Activated CD4-positive, alpha-beta T cell treated with anti-CD3 and anti-CD28 coated beads for 4 hours (primary cell): Measurements from ENCODE around the gene ST6GALNAC2.
"Not testable (repeated sequence)": the region's sequence is repeated elsewhere in the genome, so short reads cannot be mapped to it uniquely, and the experiment has no call there.

ENCODE experiments used
- DNase-seq, 2 donors: peaks; one replicate each; pipeline ENCODE4 v3.0.0-alpha.2; 2020

Gene ST6GALNAC2

GRCh38 chr17:76538941-76539570 lies 46.6 kb downstream of the ST6GALNAC2 start:
- DNase-seq, result no peak

GRCh38 chr17:76538281-76538931 lies 47.3 kb downstream of the ST6GALNAC2 start:
- DNase-seq, result no peak

GRCh38 chr17:76537578-76538280 lies 47.9 kb downstream of the ST6GALNAC2 start, which contains the start of gene CYGB:
CYGB (minus strand) TSS chr17:76537709; CDS start chr17:76537542, 167 bp downstream.
- no peak for DNase-seq

GRCh38 chr17:76537288-76537577 lies 48.4 kb downstream of the ST6GALNAC2 start:
- no peak for DNase-seq

- DNase-seq, result no peak
Measured at GRCh38 chr17:76536511-76537287, 49.0 kb downstream of the ST6GALNAC2 start.

- DNase-seq, result no peak
Measured at GRCh38 chr17:76535788-76536510, 49.7 kb downstream of the ST6GALNAC2 start.

- DNase-seq, result no peak
Measured at GRCh38 chr17:76534831-76535732, 50.6 kb downstream of the ST6GALNAC2 start.

- DNase-seq, result not testable (repeated sequence)
Measured at GRCh38 chr17:76533640-76534359, 51.9 kb downstream of the ST6GALNAC2 start.

- DNase-seq, result no peak
Measured at GRCh38 chr17:76532072-76532651, 53.5 kb downstream of the ST6GALNAC2 start.

- DNase-seq, result no peak
Measured at GRCh38 chr17:76531486-76532038, 54.1 kb downstream of the ST6GALNAC2 start.

- no peak for DNase-seq
Measured at GRCh38 chr17:76530811-76531485, 54.7 kb downstream of the ST6GALNAC2 start.

- no peak for DNase-seq
Measured at GRCh38 chr17:76530095-76530723, 55.5 kb downstream of the ST6GALNAC2 start.

GRCh38 chr17:76529224-76530094 lies 56.2 kb downstream of the ST6GALNAC2 start:
- DNase-seq, result no peak

GRCh38 chr17:76528528-76529223 lies 57.0 kb downstream of the ST6GALNAC2 start:
- no peak for DNase-seq

GRCh38 chr17:76528156-76528527 lies 57.5 kb downstream of the ST6GALNAC2 start:
- no peak for DNase-seq

GRCh38 chr17:76527430-76528111 lies 58.1 kb downstream of the ST6GALNAC2 start:
- peak; percentile 30 to 45 for DNase-seq

GRCh38 chr17:76527016-76527415 lies 58.6 kb downstream of the ST6GALNAC2 start:
- DNase-seq, result not testable (repeated sequence)
